ENCODE data around the gene TENM4.

Gene TENM4

DNA sequence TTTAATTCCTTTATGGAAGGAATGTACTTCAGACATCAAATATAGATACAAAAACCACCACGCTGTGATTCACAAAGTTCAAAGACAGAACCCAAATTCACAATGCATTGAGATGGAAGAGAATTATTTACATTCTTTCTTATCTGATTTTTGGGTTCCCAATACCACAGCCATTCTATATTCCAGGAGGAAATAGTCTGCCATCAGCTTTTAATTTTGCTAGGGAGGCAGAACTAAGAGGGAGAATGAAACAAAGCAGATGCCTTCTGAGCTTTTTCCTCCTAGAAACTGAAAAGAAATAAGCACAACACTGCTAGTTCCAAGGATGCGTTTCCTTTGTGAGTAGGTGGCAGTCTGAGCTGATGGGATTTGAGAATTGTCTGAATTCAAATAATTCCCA, 583.1 kb downstream of the TENM4 start:
- H3K27ac ChIP-seq (ENCODE audit: low read depth in 2 of 2, low read length in 2 of 2), result no peak overlapping the region
- no peak overlapping the region for H3K9ac ChIP-seq (ENCODE audit: low read depth in 1 of 2, low read length in 2 of 2)
- H3K9me3 ChIP-seq (ENCODE audit: control insufficient read depth in 2 of 2, low read length in 2 of 2), result no peaks in the 10 kb centered on the region
- no peaks in the 10 kb centered on the region for H3K36me3 ChIP-seq (ENCODE audit: control insufficient read depth in 2 of 2, insufficient read depth in 2 of 2, low read length in 2 of 2)
- no peaks in the 10 kb centered on the region for H3K4me1 ChIP-seq (ENCODE audit: control insufficient read depth in 2 of 2, insufficient read depth in 2 of 2, low read length in 2 of 2)
- H3K27me3 ChIP-seq (ENCODE audit: control insufficient read depth in 2 of 2, insufficient read depth in 2 of 2, low read length in 2 of 2), result no peaks in the 10 kb centered on the region
- no peak overlapping the region for H3K4me3 ChIP-seq (ENCODE audit: low read length in 2 of 2)

DNA sequence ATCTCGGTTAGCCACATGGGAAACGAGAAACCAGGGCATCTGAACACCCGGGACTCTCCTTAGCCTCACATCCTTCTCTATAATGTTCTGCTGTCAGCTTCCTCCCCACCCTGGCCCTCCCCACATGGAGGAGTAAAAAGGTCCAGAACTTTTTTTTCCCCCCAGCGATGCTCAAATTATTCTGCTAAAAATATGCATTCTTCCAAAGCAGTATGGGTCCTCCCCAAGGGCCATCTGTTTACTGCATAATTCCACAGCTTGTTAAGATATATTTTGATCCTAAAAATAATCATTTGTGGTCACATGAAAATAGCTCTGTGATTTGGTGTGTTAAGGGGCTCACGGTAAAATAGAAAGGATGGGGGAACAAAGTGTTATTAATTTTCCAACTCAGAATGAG, 584.6 kb downstream of the TENM4 start:
- Histone ChIP-seq H3K27ac (ENCODE audit: low read depth in 2 of 2, low read length in 2 of 2) (no peak overlapping the region), H3K9ac (ENCODE audit: low read depth in 1 of 2, low read length in 2 of 2) (no peak overlapping the region), H3K9me3 (ENCODE audit: control insufficient read depth in 2 of 2, low read length in 2 of 2) (no peaks in the 10 kb centered on the region), H3K27me3 (ENCODE audit: control insufficient read depth in 2 of 2, insufficient read depth in 2 of 2, low read length in 2 of 2) (no peaks in the 10 kb centered on the region), H3K4me1 (ENCODE audit: control insufficient read depth in 2 of 2, insufficient read depth in 2 of 2, low read length in 2 of 2) (peaks cover 0 to 4% of the 10 kb centered on the region in 2 donors), H3K4me3 (ENCODE audit: low read length in 2 of 2) (no peak overlapping the region), H3K36me3 (ENCODE audit: control insufficient read depth in 2 of 2, insufficient read depth in 2 of 2, low read length in 2 of 2) (no peaks in the 10 kb centered on the region)

DNA sequence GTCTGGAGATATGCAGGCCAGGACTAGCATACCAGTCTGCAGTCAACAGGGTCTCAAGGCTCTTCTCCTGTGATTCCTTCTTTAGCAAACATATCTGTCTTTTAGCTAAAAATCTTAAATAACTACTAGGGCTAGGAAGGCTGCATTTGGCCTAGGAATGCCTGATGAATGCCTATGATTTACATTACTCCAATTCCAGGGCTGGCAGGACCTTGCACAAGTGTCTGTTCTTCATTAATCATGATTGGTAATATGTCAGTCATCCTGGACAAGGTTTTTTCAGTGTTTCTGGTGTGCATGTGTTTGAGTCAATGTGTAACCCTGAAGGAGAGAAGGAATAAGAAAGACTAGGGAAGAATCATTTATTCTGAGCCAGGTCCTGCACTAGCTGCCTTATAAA, 585.7 kb downstream of the TENM4 start:
- Histone ChIP-seq H3K4me3 (ENCODE audit: low read length in 2 of 2) (no peak overlapping the region), H3K4me1 (ENCODE audit: control insufficient read depth in 2 of 2, insufficient read depth in 2 of 2, low read length in 2 of 2) (peaks cover 0 to 4% of the 10 kb centered on the region in 2 donors), H3K36me3 (ENCODE audit: control insufficient read depth in 2 of 2, insufficient read depth in 2 of 2, low read length in 2 of 2) (no peaks in the 10 kb centered on the region), H3K27me3 (ENCODE audit: control insufficient read depth in 2 of 2, insufficient read depth in 2 of 2, low read length in 2 of 2) (no peaks in the 10 kb centered on the region), H3K9me3 (ENCODE audit: control insufficient read depth in 2 of 2, low read length in 2 of 2) (no peaks in the 10 kb centered on the region), H3K9ac (ENCODE audit: low read depth in 1 of 2, low read length in 2 of 2) (no peak overlapping the region), H3K27ac (ENCODE audit: low read depth in 2 of 2, low read length in 2 of 2) (no peak overlapping the region)

DNA sequence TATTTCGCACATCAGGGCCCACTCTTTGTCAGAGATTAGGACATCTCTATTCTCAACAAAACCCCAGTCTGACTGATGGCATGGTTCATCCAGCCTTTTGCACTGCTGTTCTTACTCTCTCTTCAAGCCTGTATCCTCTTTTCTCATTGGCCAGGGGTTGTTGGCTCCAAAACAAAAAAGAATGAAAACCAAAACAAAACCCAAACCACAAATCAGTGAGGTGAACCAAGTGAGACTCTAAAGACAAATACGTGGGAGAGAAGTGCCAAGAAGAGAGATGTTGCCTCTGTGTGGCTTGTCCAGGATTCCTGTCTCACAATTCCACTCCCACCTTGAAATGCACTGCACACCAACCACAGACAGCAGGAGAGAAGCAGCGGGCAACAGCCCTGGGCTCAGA, 587.3 kb downstream of the TENM4 start:
- no peak overlapping the region for H3K9ac ChIP-seq (ENCODE audit: low read depth in 1 of 2, low read length in 2 of 2)
- peaks cover 0 to 4% of the 10 kb centered on the region in 2 donors for H3K4me1 ChIP-seq (ENCODE audit: control insufficient read depth in 2 of 2, insufficient read depth in 2 of 2, low read length in 2 of 2)
- no peaks in the 10 kb centered on the region for H3K36me3 ChIP-seq (ENCODE audit: control insufficient read depth in 2 of 2, insufficient read depth in 2 of 2, low read length in 2 of 2)
- no peak overlapping the region for H3K27ac ChIP-seq (ENCODE audit: low read depth in 2 of 2, low read length in 2 of 2)
- H3K4me3 ChIP-seq (ENCODE audit: low read length in 2 of 2), result no peak overlapping the region
- no peaks in the 10 kb centered on the region for H3K27me3 ChIP-seq (ENCODE audit: control insufficient read depth in 2 of 2, insufficient read depth in 2 of 2, low read length in 2 of 2)
- H3K9me3 ChIP-seq (ENCODE audit: control insufficient read depth in 2 of 2, low read length in 2 of 2), result no peaks in the 10 kb centered on the region

DNA sequence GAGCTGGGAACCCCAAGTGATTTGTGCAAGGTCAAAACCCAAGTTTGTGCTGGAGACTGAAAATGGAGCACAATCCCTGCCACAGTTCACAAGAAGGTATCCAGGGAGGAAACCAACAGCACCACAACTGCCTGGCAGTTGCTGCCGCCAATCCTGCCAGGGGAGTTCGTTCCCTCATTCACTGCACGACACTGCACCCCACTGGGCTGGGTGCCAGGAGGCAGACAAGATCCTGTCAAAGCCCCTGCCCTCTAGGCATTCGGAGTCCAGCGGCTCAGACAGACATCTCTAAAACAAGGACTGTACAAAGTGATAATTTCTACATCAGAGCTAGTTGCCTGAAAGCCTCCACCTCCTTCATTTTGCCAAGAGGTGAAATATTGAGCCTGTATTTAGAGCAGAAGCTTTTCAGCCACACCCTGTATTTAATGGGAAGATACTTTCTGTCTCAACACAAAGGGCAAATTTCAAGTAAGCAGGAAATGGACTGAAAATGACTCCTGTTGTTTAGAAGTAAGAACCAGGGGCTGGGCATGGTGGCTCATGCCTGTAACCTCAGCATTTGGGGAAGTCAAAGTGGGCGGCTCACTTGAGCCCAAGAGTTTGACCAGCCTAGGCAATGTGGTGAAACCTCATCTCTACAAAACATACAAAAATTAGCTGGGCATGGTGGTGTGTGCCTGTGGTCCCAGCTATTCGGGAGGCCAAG, 588.8 kb downstream of the TENM4 start:
- Histone ChIP-seq H3K27ac (ENCODE audit: low read depth in 2 of 2, low read length in 2 of 2) (no peak overlapping the region), H3K4me1 (ENCODE audit: control insufficient read depth in 2 of 2, insufficient read depth in 2 of 2, low read length in 2 of 2) (peaks cover 0 to 4% of the 10 kb centered on the region in 2 donors), H3K36me3 (ENCODE audit: control insufficient read depth in 2 of 2, insufficient read depth in 2 of 2, low read length in 2 of 2) (no peaks in the 10 kb centered on the region), H3K9me3 (ENCODE audit: control insufficient read depth in 2 of 2, low read length in 2 of 2) (no peaks in the 10 kb centered on the region), H3K27me3 (ENCODE audit: control insufficient read depth in 2 of 2, insufficient read depth in 2 of 2, low read length in 2 of 2) (no peaks in the 10 kb centered on the region), H3K9ac (ENCODE audit: low read depth in 1 of 2, low read length in 2 of 2) (no peak overlapping the region), H3K4me3 (ENCODE audit: low read length in 2 of 2) (no peak overlapping the region)

DNA sequence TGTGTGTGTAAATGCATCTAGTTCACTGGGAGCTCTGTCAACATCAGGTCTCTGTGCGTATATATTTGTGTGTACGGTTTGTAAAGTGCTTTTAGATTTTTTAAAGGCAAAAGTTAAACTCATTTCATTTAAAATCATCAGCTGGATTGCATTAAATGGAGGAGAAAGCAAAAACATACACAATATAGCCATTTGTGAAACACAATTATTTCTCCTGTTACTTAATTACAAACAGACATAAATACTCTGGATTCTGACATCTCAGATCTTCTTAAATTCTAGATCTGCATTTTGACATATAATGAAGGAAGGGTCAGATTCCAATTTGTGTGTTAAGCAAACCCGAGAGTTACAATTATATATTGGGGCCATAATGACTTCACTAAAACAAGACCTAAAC, 590.8 kb downstream of the TENM4 start:
- peaks cover 0 to 4% of the 10 kb centered on the region in 2 donors for H3K4me1 ChIP-seq (ENCODE audit: control insufficient read depth in 2 of 2, insufficient read depth in 2 of 2, low read length in 2 of 2)
- no peak overlapping the region for H3K9ac ChIP-seq (ENCODE audit: low read depth in 1 of 2, low read length in 2 of 2)
- no peaks in the 10 kb centered on the region for H3K9me3 ChIP-seq (ENCODE audit: control insufficient read depth in 2 of 2, low read length in 2 of 2)
- no peaks in the 10 kb centered on the region for H3K36me3 ChIP-seq (ENCODE audit: control insufficient read depth in 2 of 2, insufficient read depth in 2 of 2, low read length in 2 of 2)
- H3K27me3 ChIP-seq (ENCODE audit: control insufficient read depth in 2 of 2, insufficient read depth in 2 of 2, low read length in 2 of 2), result no peaks in the 10 kb centered on the region
- H3K4me3 ChIP-seq (ENCODE audit: low read length in 2 of 2), result no peak overlapping the region
- H3K27ac ChIP-seq (ENCODE audit: low read depth in 2 of 2, low read length in 2 of 2), result no peak overlapping the region

DNA sequence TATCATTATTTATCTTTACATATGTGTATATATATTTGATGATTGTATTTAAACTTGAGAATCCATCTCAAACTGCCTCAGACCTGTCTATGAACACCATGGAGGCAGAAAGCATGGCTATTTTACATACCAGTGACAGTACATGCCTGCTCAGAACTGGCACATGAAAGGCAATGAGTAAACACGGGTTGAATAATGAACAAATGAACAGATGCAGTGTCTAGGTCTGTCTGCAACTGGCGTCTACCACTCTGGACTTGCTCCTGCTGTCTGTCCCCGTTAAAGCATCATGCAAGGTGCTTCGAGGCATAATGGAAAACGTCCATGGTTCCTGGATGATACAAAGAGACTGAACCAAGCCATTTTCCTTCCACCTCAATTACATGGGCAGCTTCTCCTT, 594.6 kb downstream of the TENM4 start:
- no peaks in the 10 kb centered on the region for H3K4me1 ChIP-seq (ENCODE audit: control insufficient read depth in 2 of 2, insufficient read depth in 2 of 2, low read length in 2 of 2)
- H3K27me3 ChIP-seq (ENCODE audit: control insufficient read depth in 2 of 2, insufficient read depth in 2 of 2, low read length in 2 of 2), result no peaks in the 10 kb centered on the region
- no peak overlapping the region for H3K4me3 ChIP-seq (ENCODE audit: low read length in 2 of 2)
- no peaks in the 10 kb centered on the region for H3K9me3 ChIP-seq (ENCODE audit: control insufficient read depth in 2 of 2, low read length in 2 of 2)
- H3K36me3 ChIP-seq (ENCODE audit: control insufficient read depth in 2 of 2, insufficient read depth in 2 of 2, low read length in 2 of 2), result no peaks in the 10 kb centered on the region
- H3K27ac ChIP-seq (ENCODE audit: low read depth in 2 of 2, low read length in 2 of 2), result no peak overlapping the region
- H3K9ac ChIP-seq (ENCODE audit: low read depth in 1 of 2, low read length in 2 of 2), result no peak overlapping the region

DNA sequence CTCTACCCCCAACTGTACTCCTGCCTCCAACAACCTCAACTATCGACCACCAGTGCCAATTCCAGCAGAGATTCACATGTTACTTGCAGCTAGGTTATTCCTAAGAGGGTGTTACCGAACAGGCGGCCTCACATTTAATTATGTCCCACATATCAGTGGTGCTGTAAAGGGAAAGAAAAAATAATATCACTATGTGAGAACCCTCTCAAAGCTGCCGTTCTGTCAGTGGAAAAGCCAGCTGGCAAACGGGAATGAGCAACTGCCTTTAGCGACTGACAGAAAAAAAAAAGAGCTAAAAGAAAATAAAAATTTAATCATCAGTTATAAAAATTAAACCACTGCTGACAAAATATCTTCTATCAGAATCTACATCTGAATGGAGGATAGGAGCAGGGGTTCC, 595.3 kb downstream of the TENM4 start:
- Histone ChIP-seq H3K36me3 (ENCODE audit: control insufficient read depth in 2 of 2, insufficient read depth in 2 of 2, low read length in 2 of 2) (no peaks in the 10 kb centered on the region), H3K27me3 (ENCODE audit: control insufficient read depth in 2 of 2, insufficient read depth in 2 of 2, low read length in 2 of 2) (no peaks in the 10 kb centered on the region), H3K9me3 (ENCODE audit: control insufficient read depth in 2 of 2, low read length in 2 of 2) (no peaks in the 10 kb centered on the region), H3K27ac (ENCODE audit: low read depth in 2 of 2, low read length in 2 of 2) (no peak overlapping the region), H3K4me3 (ENCODE audit: low read length in 2 of 2) (no peak overlapping the region), H3K9ac (ENCODE audit: low read depth in 1 of 2, low read length in 2 of 2) (no peak overlapping the region), H3K4me1 (ENCODE audit: control insufficient read depth in 2 of 2, insufficient read depth in 2 of 2, low read length in 2 of 2) (no peaks in the 10 kb centered on the region)

DNA sequence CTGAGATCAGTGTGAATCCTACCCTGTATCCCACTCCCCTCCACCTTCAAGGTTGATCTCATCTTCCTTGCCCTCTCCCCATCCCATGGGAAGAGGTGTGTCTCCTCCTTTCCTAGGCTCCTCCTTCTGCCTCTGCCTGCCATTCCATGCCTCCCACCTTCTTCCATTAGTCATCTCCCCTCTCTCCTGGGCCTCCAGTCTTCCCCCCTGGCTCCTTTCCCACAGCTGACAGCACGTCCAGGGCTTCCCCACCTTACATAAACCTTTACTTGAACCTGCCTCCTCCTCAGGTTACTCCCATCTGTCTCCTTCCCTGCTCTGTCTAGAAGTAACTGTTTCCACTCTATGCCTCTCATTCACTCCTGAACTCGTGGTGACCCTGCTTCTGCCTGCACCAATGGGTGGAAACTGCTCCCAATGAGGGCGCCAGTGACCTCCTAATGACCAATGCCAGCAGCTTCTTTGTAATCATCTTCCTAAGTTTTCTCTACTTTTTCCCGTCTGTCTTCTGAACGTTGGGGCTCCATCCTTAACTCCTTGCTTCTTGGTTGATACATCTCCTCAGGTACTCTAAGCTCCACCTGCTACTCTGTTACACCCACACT, 599.3 kb downstream of the TENM4 start:
- Histone ChIP-seq H3K27ac (ENCODE audit: low read depth in 2 of 2, low read length in 2 of 2) (no peak overlapping the region), H3K27me3 (ENCODE audit: control insufficient read depth in 2 of 2, insufficient read depth in 2 of 2, low read length in 2 of 2) (no peaks in the 10 kb centered on the region), H3K9ac (ENCODE audit: low read depth in 1 of 2, low read length in 2 of 2) (no peak overlapping the region), H3K36me3 (ENCODE audit: control insufficient read depth in 2 of 2, insufficient read depth in 2 of 2, low read length in 2 of 2) (no peaks in the 10 kb centered on the region), H3K4me3 (ENCODE audit: low read length in 2 of 2) (no peak overlapping the region), H3K9me3 (ENCODE audit: control insufficient read depth in 2 of 2, low read length in 2 of 2) (no peaks in the 10 kb centered on the region), H3K4me1 (ENCODE audit: control insufficient read depth in 2 of 2, insufficient read depth in 2 of 2, low read length in 2 of 2) (no peaks in the 10 kb centered on the region)

DNA sequence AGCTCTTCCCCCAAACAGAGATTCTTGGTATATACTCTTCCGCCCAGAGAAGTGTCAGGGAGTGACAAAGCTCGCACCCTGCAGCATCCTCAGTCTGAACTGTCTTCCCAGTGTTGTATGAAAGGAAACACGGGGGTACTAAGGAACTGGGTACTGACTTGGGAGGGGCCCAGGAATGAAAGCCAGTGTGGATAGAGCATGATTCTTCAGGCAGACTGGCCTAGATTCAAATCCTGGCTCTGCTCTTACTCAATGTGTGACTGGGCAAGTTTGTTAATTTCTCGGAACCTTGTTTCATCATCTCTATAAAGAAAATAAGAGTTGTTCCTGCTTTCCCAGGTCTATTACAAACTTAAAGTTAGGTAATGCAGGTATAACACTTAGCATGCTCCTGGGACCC, 600.2 kb downstream of the TENM4 start:
- Histone ChIP-seq H3K4me3 (ENCODE audit: low read length in 2 of 2) (no peak overlapping the region), H3K9ac (ENCODE audit: low read depth in 1 of 2, low read length in 2 of 2) (no peak overlapping the region), H3K36me3 (ENCODE audit: control insufficient read depth in 2 of 2, insufficient read depth in 2 of 2, low read length in 2 of 2) (no peaks in the 10 kb centered on the region), H3K27ac (ENCODE audit: low read depth in 2 of 2, low read length in 2 of 2) (no peak overlapping the region), H3K4me1 (ENCODE audit: control insufficient read depth in 2 of 2, insufficient read depth in 2 of 2, low read length in 2 of 2) (no peaks in the 10 kb centered on the region), H3K27me3 (ENCODE audit: control insufficient read depth in 2 of 2, insufficient read depth in 2 of 2, low read length in 2 of 2) (no peaks in the 10 kb centered on the region), H3K9me3 (ENCODE audit: control insufficient read depth in 2 of 2, low read length in 2 of 2) (no peaks in the 10 kb centered on the region)

Measured in mucosa of rectum (tissue), 2 donors.